NT2/D1 (cell line): ENCODE results near the gene DSCAML1.

Source experiments
- SUZ12 ChIP-seq: IDR thresholded peaks from 2 replicates; pipeline ENCODE4 v1.6.1; 2011; ENCODE audit not compliant: insufficient read length, insufficient read depth; ENCODE audit errors: extremely low read depth
- YY1 ChIP-seq: IDR thresholded peaks from 2 replicates; pipeline ENCODE4 v1.6.1; 2011; ENCODE audit not compliant: insufficient read length, insufficient read depth

DNA sequence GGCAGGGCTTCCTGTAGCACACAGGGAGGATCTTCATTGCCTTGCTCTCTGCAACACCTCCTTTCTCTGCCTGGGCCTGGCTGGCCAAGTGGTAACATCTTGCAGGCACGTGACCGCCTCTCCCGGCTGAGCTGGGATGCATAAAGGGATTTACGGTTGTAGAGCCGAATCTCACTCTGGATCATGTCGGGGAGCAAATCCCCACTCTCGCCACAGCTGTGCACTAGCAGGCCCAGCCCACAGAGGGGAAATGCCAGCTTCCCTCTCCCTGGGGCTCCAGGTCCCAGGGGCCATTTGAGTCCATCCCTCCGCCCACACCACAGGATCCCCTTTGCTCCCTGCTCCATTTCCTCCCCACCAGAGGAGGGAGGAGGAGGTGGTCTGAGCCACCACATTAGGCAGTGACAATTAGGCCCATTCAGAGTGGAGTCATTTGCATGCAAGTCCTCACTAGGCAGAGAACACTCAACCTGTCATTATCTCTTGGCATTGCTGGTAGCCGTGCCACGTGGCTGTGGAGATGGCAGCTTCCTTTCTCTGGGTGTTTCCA, 196.7 kb downstream of the DSCAML1 start:
- TF ChIP-seq SUZ12 (no peak), YY1 (no peak)
